IMR-90 (cell line): ENCODE results near the gene CABP1.

Experiments
- FOS ChIP-seq: fragments of 150-350 bp; IDR thresholded peaks from 2 replicates; pipeline ENCODE4 v1.6.1; 2016; ENCODE audit warnings: low read depth, low read length
- POLR2A ChIP-seq: IDR thresholded peaks from 2 replicates; pipeline ENCODE4 v1.6.1; 2012; ENCODE audit warnings: mild to moderate bottlenecking, low read depth, low read length
- TF ChIP-seq, protein P1 (sequence below): conservative IDR thresholded peaks from 2 replicates; pipeline ENCODE4 v1.5.1; 2012; ENCODE audit warnings: mild to moderate bottlenecking, low read depth, low read length, improper control_type of control experiment

DNA sequence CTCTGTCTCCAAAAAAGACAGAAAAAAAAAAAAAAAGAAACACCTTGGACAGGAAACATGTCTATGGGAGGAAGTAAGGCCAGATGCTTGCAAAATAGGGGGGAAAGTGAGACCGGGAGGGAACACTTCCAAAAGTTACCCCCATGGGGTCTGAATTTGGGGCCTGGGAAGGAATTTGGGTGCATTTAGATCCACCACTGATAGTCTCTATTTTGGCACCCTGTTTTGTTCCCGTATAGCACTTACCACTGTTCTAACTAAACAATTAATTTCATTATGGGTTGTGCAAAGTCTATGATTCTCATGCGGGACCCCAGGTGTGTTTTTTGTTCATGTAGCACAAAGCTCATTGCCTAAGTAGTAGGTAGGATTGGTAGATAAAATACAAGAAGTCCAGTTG, 45.1 kb downstream of the CABP1 start:
- TF ChIP-seq, protein P1, sequence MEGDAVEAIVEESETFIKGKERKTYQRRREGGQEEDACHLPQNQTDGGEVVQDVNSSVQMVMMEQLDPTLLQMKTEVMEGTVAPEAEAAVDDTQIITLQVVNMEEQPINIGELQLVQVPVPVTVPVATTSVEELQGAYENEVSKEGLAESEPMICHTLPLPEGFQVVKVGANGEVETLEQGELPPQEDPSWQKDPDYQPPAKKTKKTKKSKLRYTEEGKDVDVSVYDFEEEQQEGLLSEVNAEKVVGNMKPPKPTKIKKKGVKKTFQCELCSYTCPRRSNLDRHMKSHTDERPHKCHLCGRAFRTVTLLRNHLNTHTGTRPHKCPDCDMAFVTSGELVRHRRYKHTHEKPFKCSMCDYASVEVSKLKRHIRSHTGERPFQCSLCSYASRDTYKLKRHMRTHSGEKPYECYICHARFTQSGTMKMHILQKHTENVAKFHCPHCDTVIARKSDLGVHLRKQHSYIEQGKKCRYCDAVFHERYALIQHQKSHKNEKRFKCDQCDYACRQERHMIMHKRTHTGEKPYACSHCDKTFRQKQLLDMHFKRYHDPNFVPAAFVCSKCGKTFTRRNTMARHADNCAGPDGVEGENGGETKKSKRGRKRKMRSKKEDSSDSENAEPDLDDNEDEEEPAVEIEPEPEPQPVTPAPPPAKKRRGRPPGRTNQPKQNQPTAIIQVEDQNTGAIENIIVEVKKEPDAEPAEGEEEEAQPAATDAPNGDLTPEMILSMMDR: no peak
- TF ChIP-seq POLR2A (no peak), FOS (no peak)
